Mucosa of rectum (tissue), 2 donors: Measurements from ENCODE around the gene ZNF319.

Experiments used
- H3K27ac ChIP-seq, 2 donors: one replicate each; pipeline ENCODE4 v1.7.0; 2013; ENCODE audit warnings: inconsistent platforms in 2 of 2, low read depth in 2 of 2, low read length in 2 of 2
- H3K27me3 ChIP-seq, 2 donors: one replicate each; pipeline ENCODE4 v1.7.0; 2013; ENCODE audit warnings: low read length in 2 of 2; ENCODE audit not compliant: control insufficient read depth in 2 of 2, insufficient read depth in 2 of 2
- H3K36me3 ChIP-seq, 2 donors: one replicate each; pipeline ENCODE4 v1.7.0; 2013; ENCODE audit warnings: low read length in 2 of 2; ENCODE audit not compliant: control insufficient read depth in 2 of 2, insufficient read depth in 2 of 2
- H3K4me1 ChIP-seq, 2 donors: one replicate each; pipeline ENCODE4 v1.7.0; 2013; ENCODE audit warnings: low read length in 2 of 2, mild to moderate bottlenecking in 1 of 2; ENCODE audit not compliant: control insufficient read depth in 2 of 2, insufficient read depth in 2 of 2
- H3K4me3 ChIP-seq, 2 donors: one replicate each; pipeline ENCODE4 v1.7.0; 2013; ENCODE audit warnings: low read length in 2 of 2
- H3K9ac ChIP-seq, 2 donors: one replicate each; pipeline ENCODE4 v1.7.0; 2013; ENCODE audit warnings: low read length in 2 of 2, low read depth in 1 of 2, mild to moderate bottlenecking in 1 of 2
- H3K9me3 ChIP-seq, 2 donors: one replicate each; pipeline ENCODE4 v1.7.0; 2013; ENCODE audit warnings: low read length in 2 of 2; ENCODE audit not compliant: control insufficient read depth in 2 of 2
- donor health status: healthy.
- donor health status: Normal muscosa, but diverticular disease.

The ZNF319 gene

GRCh38 chr16:57956270-57956808, 44.1 kb downstream of the ZNF319 start:
- no peaks in the 10 kb centered on the region for H3K36me3 ChIP-seq
- no peak overlapping the region for H3K4me3 ChIP-seq
- H3K4me1 ChIP-seq: no peaks in the 10 kb centered on the region
- no peak overlapping the region for H3K9ac ChIP-seq
- no peaks in the 10 kb centered on the region for H3K27me3 ChIP-seq
- H3K9me3 ChIP-seq: no peaks in the 10 kb centered on the region
- H3K27ac ChIP-seq: no peak overlapping the region

GRCh38 chr16:57955572-57956188, 44.8 kb downstream of the ZNF319 start:
- H3K27me3 ChIP-seq: no peaks in the 10 kb centered on the region

GRCh38 chr16:57953857-57954256, 46.6 kb downstream of the ZNF319 start:
- Histone ChIP-seq H3K9ac (no peak overlapping the region), H3K4me3 (no peak overlapping the region), H3K4me1 (no peaks in the 10 kb centered on the region), H3K27me3 (no peaks in the 10 kb centered on the region), H3K9me3 (no peaks in the 10 kb centered on the region), H3K36me3 (no peaks in the 10 kb centered on the region), H3K27ac (no peak overlapping the region)

More at GRCh38 chr16:57955572-57956188, 44.8 kb downstream of the ZNF319 start:
- Histone ChIP-seq H3K9me3 (no peaks in the 10 kb centered on the region), H3K27ac (no peak overlapping the region), H3K9ac (no peak overlapping the region), H3K4me1 (no peaks in the 10 kb centered on the region), H3K4me3 (no peak overlapping the region), H3K36me3 (no peaks in the 10 kb centered on the region)

- no peaks in the 10 kb centered on the region for H3K27me3 ChIP-seq
- no peaks in the 10 kb centered on the region for H3K4me1 ChIP-seq
- H3K4me3 ChIP-seq: no peak overlapping the region
- H3K36me3 ChIP-seq: no peaks in the 10 kb centered on the region
- no peak overlapping the region for H3K27ac ChIP-seq
- H3K9me3 ChIP-seq: no peaks in the 10 kb centered on the region
- no peak overlapping the region for H3K9ac ChIP-seq
Observed at GRCh38 chr16:57952909-57953308, 47.6 kb downstream of the ZNF319 start.

GRCh38 chr16:57951204-57951960, 49.1 kb downstream of the ZNF319 start:
- Histone ChIP-seq H3K36me3 (no peaks in the 10 kb centered on the region), H3K9me3 (no peaks in the 10 kb centered on the region), H3K9ac (no peak overlapping the region), H3K4me3 (no peak overlapping the region), H3K4me1 (no peaks in the 10 kb centered on the region), H3K27me3 (no peaks in the 10 kb centered on the region), H3K27ac (no peak overlapping the region)

- no peak overlapping the region for H3K9ac ChIP-seq
- H3K27ac ChIP-seq: no peak overlapping the region
- no peaks in the 10 kb centered on the region for H3K9me3 ChIP-seq
- H3K36me3 ChIP-seq: no peaks in the 10 kb centered on the region
- H3K27me3 ChIP-seq: no peaks in the 10 kb centered on the region
- no peak overlapping the region for H3K4me3 ChIP-seq
- H3K4me1 ChIP-seq: no peaks in the 10 kb centered on the region
Observed at GRCh38 chr16:57950382-57950781, 50.1 kb downstream of the ZNF319 start.

GRCh38 chr16:57949595-57950238, 50.8 kb downstream of the ZNF319 start:
- Histone ChIP-seq H3K9me3 (no peaks in the 10 kb centered on the region), H3K36me3 (no peaks in the 10 kb centered on the region), H3K27me3 (no peaks in the 10 kb centered on the region), H3K4me3 (no peak overlapping the region), H3K9ac (no peak overlapping the region), H3K27ac (no peak overlapping the region), H3K4me1 (no peaks in the 10 kb centered on the region)

- Histone ChIP-seq H3K27me3 (no peaks in the 10 kb centered on the region), H3K4me1 (no peaks in the 10 kb centered on the region), H3K9me3 (no peaks in the 10 kb centered on the region), H3K4me3 (no peak overlapping the region), H3K36me3 (no peaks in the 10 kb centered on the region), H3K27ac (no peak overlapping the region), H3K9ac (no peak overlapping the region)
Observed at GRCh38 chr16:57949013-57949412, 51.5 kb downstream of the ZNF319 start.

- H3K36me3 ChIP-seq: no peaks in the 10 kb centered on the region
- no peak overlapping the region for H3K4me3 ChIP-seq
- no peaks in the 10 kb centered on the region for H3K27me3 ChIP-seq
- no peaks in the 10 kb centered on the region for H3K9me3 ChIP-seq
- H3K27ac ChIP-seq: no peak overlapping the region
- no peaks in the 10 kb centered on the region for H3K4me1 ChIP-seq
- no peak overlapping the region for H3K9ac ChIP-seq
Observed at GRCh38 chr16:57948027-57948426, 52.4 kb downstream of the ZNF319 start.

GRCh38 chr16:57947261-57947660, 53.2 kb downstream of the ZNF319 start:
- H3K27ac ChIP-seq: no peak overlapping the region
- no peaks in the 10 kb centered on the region for H3K4me1 ChIP-seq
- H3K9ac ChIP-seq: no peak overlapping the region
- no peaks in the 10 kb centered on the region for H3K36me3 ChIP-seq
- no peak overlapping the region for H3K4me3 ChIP-seq
- no peaks in the 10 kb centered on the region for H3K9me3 ChIP-seq
- H3K27me3 ChIP-seq: no peaks in the 10 kb centered on the region
